ENCODE data around the gene EFL1.
"Not testable (repeated sequence)": the region's sequence is repeated elsewhere in the genome, so short reads cannot be mapped to it uniquely, and the experiment has no call there.

DNA sequence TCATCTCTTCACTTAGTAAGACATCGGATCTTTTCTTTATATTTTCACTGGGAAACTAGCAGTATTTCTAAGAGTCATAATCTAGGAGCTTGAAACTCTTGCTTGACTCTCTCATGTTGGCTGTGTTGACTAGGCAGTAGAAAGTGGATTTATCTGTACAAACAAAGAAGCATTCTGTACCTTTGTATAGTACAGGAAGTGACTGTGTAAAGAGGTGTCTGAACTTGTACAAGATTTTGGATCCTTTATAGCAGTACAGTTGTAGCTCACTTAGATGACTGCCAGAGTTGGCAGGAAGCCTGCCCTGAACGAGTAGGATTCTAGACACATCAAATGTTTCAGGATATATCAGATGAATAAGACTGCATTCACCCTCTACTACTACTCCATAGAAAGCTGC is 5.9 kb upstream of the EFL1 start:
- TF ChIP-seq, protein P1, sequence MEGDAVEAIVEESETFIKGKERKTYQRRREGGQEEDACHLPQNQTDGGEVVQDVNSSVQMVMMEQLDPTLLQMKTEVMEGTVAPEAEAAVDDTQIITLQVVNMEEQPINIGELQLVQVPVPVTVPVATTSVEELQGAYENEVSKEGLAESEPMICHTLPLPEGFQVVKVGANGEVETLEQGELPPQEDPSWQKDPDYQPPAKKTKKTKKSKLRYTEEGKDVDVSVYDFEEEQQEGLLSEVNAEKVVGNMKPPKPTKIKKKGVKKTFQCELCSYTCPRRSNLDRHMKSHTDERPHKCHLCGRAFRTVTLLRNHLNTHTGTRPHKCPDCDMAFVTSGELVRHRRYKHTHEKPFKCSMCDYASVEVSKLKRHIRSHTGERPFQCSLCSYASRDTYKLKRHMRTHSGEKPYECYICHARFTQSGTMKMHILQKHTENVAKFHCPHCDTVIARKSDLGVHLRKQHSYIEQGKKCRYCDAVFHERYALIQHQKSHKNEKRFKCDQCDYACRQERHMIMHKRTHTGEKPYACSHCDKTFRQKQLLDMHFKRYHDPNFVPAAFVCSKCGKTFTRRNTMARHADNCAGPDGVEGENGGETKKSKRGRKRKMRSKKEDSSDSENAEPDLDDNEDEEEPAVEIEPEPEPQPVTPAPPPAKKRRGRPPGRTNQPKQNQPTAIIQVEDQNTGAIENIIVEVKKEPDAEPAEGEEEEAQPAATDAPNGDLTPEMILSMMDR (IDR thresholded peaks at IDR 0.05; ENCODE audit: low read depth, low read length, missing input control): not testable (repeated sequence)
- not testable (repeated sequence) for TF ChIP-seq SP1, FOXA2 (IDR thresholded peaks at IDR 0.05)

Measured in liver (tissue), 3 donors.